SU-DHL-6 (cell line): ENCODE data around the gene GRAP.

ENCODE experiments used
- H2AFZ ChIP-seq: fragments of 200-600 bp; sonication (generic); 2 replicates; pipeline ENCODE4 v1.6.1; 2014; ENCODE audit warnings: low read depth, mild to moderate bottlenecking, moderate library complexity, mixed read lengths, antibody characterized with exemption, low read length; ENCODE audit not compliant: severe bottlenecking
- H3F3A ChIP-seq: fragments of 200-600 bp; shearing (Covaris generic); 2 replicates; pipeline ENCODE4 v1.6.0; 2016; ENCODE audit warnings: antibody characterized with exemption, mild to moderate bottlenecking; ENCODE audit not compliant: insufficient read depth
- H3K27ac ChIP-seq: fragments of 200-600 bp; sonication (generic); 2 replicates; pipeline ENCODE4 v1.5.1; 2016; ENCODE audit warnings: low read depth, mild to moderate bottlenecking, low read length, moderate library complexity, mixed read lengths
- H3K27me3 ChIP-seq: fragments of 200-600 bp; sonication (generic), shearing (Covaris generic); 2 replicates; pipeline ENCODE4 v1.6.0; 2014; ENCODE audit warnings: mild to moderate bottlenecking, low read length
- H3K36me3 ChIP-seq: fragments of 200-600 bp; sonication (generic); 2 replicates; pipeline ENCODE4 v1.6.1; 2014; ENCODE audit warnings: mild to moderate bottlenecking, low read length, mixed read lengths
- H3K4me2 ChIP-seq: fragments of 300-600, 200-600 bp; shearing (Covaris generic), sonication (generic); 2 replicates; pipeline ENCODE4 v1.6.0; 2014; ENCODE audit warnings: low read length, low read depth, mild to moderate bottlenecking; ENCODE audit not compliant: poor library complexity, severe bottlenecking
- H3K4me3 ChIP-seq: fragments of 200-600 bp; sonication (generic); 2 replicates; pipeline ENCODE4 v1.5.1; 2014; ENCODE audit warnings: antibody characterized with exemption, low read length, mild to moderate bottlenecking, mixed read lengths; ENCODE audit not compliant: insufficient read depth, poor library complexity, severe bottlenecking
- H3K79me2 ChIP-seq: fragments of 200-600 bp; sonication (generic); 2 replicates; pipeline ENCODE4 v1.6.1; 2014; ENCODE audit warnings: mild to moderate bottlenecking, low read length, moderate library complexity; ENCODE audit not compliant: insufficient read depth
- H3K9ac ChIP-seq: fragments of 200-600 bp; sonication (generic); 2 replicates; pipeline ENCODE4 v1.7.0; 2014; ENCODE audit warnings: mild to moderate bottlenecking, low read length
- H3K9me2 ChIP-seq: fragments of 200-600 bp; sonication (generic); replicated peaks from 2 replicates; pipeline ENCODE4 v1.6.1; 2014; ENCODE audit warnings: low read length; ENCODE audit not compliant: insufficient read depth
- H3K9me3 ChIP-seq: fragments of 200-600 bp; sonication (generic); 2 replicates; pipeline ENCODE4 v1.6.1; 2014; ENCODE audit warnings: low read length, mixed read lengths; ENCODE audit not compliant: insufficient read depth
- H4K20me1 ChIP-seq: fragments of 200-600 bp; sonication (generic); 2 replicates; pipeline ENCODE4 v1.6.1; 2014; ENCODE audit warnings: low read depth, mild to moderate bottlenecking, antibody characterized with exemption, low read length, moderate library complexity, mixed read lengths
- EZH2phosphoT487 ChIP-seq: fragments of 200-600 bp; sonication (generic), shearing (Covaris generic); conservative IDR thresholded peaks from 2 replicates; pipeline ENCODE4 v1.6.1; 2018; ENCODE audit warnings: mild to moderate bottlenecking, antibody characterized with exemption, low read length, moderate library complexity, mixed read lengths
- TF ChIP-seq, protein P1 (sequence below): fragments of 200-600 bp; sonication (generic); IDR thresholded peaks from one replicate; pipeline ENCODE4 v1.5.1; 2017; ENCODE audit warnings: antibody characterized with exemption, mild to moderate bottlenecking, low read length, moderate library complexity; ENCODE audit not compliant: insufficient read depth, poor library complexity, severe bottlenecking

GRAP gene

GRCh38 chr17:18985475-18985874 is 61.3 kb downstream of the GRAP start:
- H3K27me3 ChIP-seq, result no peaks in the 10 kb centered on the region
- no peaks in the 10 kb centered on the region for H3K9me2 ChIP-seq
- H3K9ac ChIP-seq, result no peak overlapping the region
- H3F3A ChIP-seq, result no peaks in the 10 kb centered on the region
- H2AFZ ChIP-seq, result no peak overlapping the region
- no peak overlapping the region for H3K27ac ChIP-seq
- no peaks in the 10 kb centered on the region for H4K20me1 ChIP-seq
- no peak overlapping the region for H3K4me2 ChIP-seq
- no peaks in the 10 kb centered on the region for H3K79me2 ChIP-seq
- TF ChIP-seq, protein P1, sequence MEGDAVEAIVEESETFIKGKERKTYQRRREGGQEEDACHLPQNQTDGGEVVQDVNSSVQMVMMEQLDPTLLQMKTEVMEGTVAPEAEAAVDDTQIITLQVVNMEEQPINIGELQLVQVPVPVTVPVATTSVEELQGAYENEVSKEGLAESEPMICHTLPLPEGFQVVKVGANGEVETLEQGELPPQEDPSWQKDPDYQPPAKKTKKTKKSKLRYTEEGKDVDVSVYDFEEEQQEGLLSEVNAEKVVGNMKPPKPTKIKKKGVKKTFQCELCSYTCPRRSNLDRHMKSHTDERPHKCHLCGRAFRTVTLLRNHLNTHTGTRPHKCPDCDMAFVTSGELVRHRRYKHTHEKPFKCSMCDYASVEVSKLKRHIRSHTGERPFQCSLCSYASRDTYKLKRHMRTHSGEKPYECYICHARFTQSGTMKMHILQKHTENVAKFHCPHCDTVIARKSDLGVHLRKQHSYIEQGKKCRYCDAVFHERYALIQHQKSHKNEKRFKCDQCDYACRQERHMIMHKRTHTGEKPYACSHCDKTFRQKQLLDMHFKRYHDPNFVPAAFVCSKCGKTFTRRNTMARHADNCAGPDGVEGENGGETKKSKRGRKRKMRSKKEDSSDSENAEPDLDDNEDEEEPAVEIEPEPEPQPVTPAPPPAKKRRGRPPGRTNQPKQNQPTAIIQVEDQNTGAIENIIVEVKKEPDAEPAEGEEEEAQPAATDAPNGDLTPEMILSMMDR, result no peak
- no peak for TF ChIP-seq EZH2phosphoT487
- H3K9me3 ChIP-seq, result no peaks in the 10 kb centered on the region
- H3K36me3 ChIP-seq, result no peaks in the 10 kb centered on the region
- no peak overlapping the region for H3K4me3 ChIP-seq

GRCh38 chr17:18984273-18985114 is 62.3 kb downstream of the GRAP start:
- Histone ChIP-seq H3K27ac (no peak overlapping the region), H3K79me2 (no peaks in the 10 kb centered on the region), H3K9me3 (no peaks in the 10 kb centered on the region), H3K27me3 (no peaks in the 10 kb centered on the region), H3K9me2 (no peaks in the 10 kb centered on the region), H3K4me2 (no peak overlapping the region), H3F3A (no peaks in the 10 kb centered on the region), H4K20me1 (no peaks in the 10 kb centered on the region), H3K4me3 (no peak overlapping the region), H3K36me3 (no peaks in the 10 kb centered on the region), H3K9ac (no peak overlapping the region), H2AFZ (no peak overlapping the region)
- no peak for TF ChIP-seq EZH2phosphoT487
- TF ChIP-seq, protein P1, result no peak

GRCh38 chr17:18981642-18982424 is 64.9 kb downstream of the GRAP start:
- no peaks in the 10 kb centered on the region for H3K36me3 ChIP-seq
- H3K27ac ChIP-seq, result no peak overlapping the region
- H3K27me3 ChIP-seq, result no peaks in the 10 kb centered on the region
- H3K4me3 ChIP-seq, result no peak overlapping the region
- H3K9me2 ChIP-seq, result no peaks in the 10 kb centered on the region
- no peak overlapping the region for H3K9ac ChIP-seq
- no peaks in the 10 kb centered on the region for H3K9me3 ChIP-seq
- H2AFZ ChIP-seq, result no peak overlapping the region
- no peaks in the 10 kb centered on the region for H4K20me1 ChIP-seq
- no peak overlapping the region for H3K4me2 ChIP-seq
- H3K79me2 ChIP-seq, result no peaks in the 10 kb centered on the region
- no peaks in the 10 kb centered on the region for H3F3A ChIP-seq
- TF ChIP-seq, protein P1, result no peak
